Stomach (tissue), 9 donors: Measurements from ENCODE around the gene FHIP1A. TPM values are rescaled to one million over a fixed set of nuclear protein-coding genes. Genes with fewer than 3 reads are reported as not detected.

Experiments
- DNase-seq, 2 donors: peaks; one replicate each; pipeline versions ENCODE4 v3.0.0 to v3.0.0-alpha.2; 2013 to 2019
- H3K27ac ChIP-seq, 5 donors: fragments of 200-600 bp in 4 of 5; sonication (generic) in 4 of 5; one replicate each; pipeline ENCODE4 v1.5.1; 2013 to 2019; ENCODE audit warnings: mild to moderate bottlenecking in 1 of 5, moderate library complexity in 1 of 5
- H3K27me3 ChIP-seq, 3 donors: fragments of 200-600 bp; sonication (generic); one replicate each; pipeline ENCODE4 v1.5.1; 2017 to 2019; ENCODE audit warnings: mixed run types in 1 of 3
- H3K36me3 ChIP-seq, 4 donors: fragments of 200-600 bp; sonication (generic); 1 replicate in 3 of 4; 2 replicates in 1 of 4; pipeline ENCODE4 v1.5.1; 2016 to 2019
- H3K4me1 ChIP-seq, 4 donors: fragments of 200-600 bp; sonication (generic); one replicate each; pipeline ENCODE4 v1.5.1; 2016 to 2019
- H3K4me3 ChIP-seq, 4 donors: fragments of 200-600 bp; sonication (generic) in 3 of 4; one replicate each; pipeline ENCODE4 v1.5.1; 2016 to 2019; ENCODE audit warnings: mild to moderate bottlenecking in 1 of 4
- H3K9me3 ChIP-seq, 4 donors: fragments of 200-600 bp; sonication (generic); one replicate each; pipeline ENCODE4 v1.5.1; 2016 to 2019
- CTCF ChIP-seq, 7 experiments: fragments of 450-650 bp in 4 of 7; fragments of 200-600 bp in 3 of 7; sonication (generic) in 3 of 7; IDR thresholded peaks; one replicate each; pipeline ENCODE4 v1.5.1; 2016 to 2019; ENCODE audit warnings: antibody characterized with exemption in 7 of 7, control low read depth in 2 of 7, mild to moderate bottlenecking in 1 of 7
- EP300 ChIP-seq: sonication (generic); formaldehyde crosslinking; IDR thresholded peaks from one replicate; pipeline ENCODE4 v1.6.1; 2017; ENCODE audit warnings: antibody characterized with exemption
- POLR2A ChIP-seq, 4 donors: fragments of 450-650 bp; IDR thresholded peaks; one replicate each; pipeline ENCODE4 v1.6.1; 2016; ENCODE audit warnings: antibody characterized with exemption in 4 of 4, control low read depth in 2 of 4, mild to moderate bottlenecking in 1 of 4, moderate library complexity in 1 of 4
- POLR2AphosphoS5 ChIP-seq, 3 donors: sonication (generic); formaldehyde crosslinking; IDR thresholded peaks; one replicate each; pipeline ENCODE4 v1.6.1; 2016; ENCODE audit warnings: antibody characterized with exemption in 3 of 3
- WGBS, 5 donors: extraction: QIAGEN DNeasy Blood & Tissue Kit in 3 of 5; methylation state at CpG; one replicate each; pipeline versions ENCODE4 v1.1.5 to v1.1.7; 2013 to 2018; 5-methylcytosine and 5-hydroxymethylcytosine counted together
- intact Hi-C: fragments of 100-400 bp; cut with DNase I; formaldehyde crosslinking; loops from one replicate; pipeline ENCODE4 v1.15.1; 2023; ENCODE audit warnings: low total_unique reads
- polyA plus RNA-seq, 3 donors: library from polyadenylated mRNA; stranded (reverse); fragments of 200-250 nt; gene quantifications; one replicate each; pipeline ENCODE4 v1.2.3, GENCODE V29; 2013
- total RNA-seq, 5 donors: library from RNA; depleted of rRNA; stranded (reverse); fragments of >200 nt; gene quantifications; one replicate each; pipeline versions ENCODE4 v1.1.0 to v1.2.3, GENCODE V29; 2014 to 2016
- donor health status: healthy with polysubstance abuse.
- donor health status: Bipolar disorder and iron deficiency.
- donor health status: healthy.

FHIP1A gene
- total and polyA plus RNA-seq, 8 donors: 0.90 to 177 (median 12.3) TPM

DNA sequence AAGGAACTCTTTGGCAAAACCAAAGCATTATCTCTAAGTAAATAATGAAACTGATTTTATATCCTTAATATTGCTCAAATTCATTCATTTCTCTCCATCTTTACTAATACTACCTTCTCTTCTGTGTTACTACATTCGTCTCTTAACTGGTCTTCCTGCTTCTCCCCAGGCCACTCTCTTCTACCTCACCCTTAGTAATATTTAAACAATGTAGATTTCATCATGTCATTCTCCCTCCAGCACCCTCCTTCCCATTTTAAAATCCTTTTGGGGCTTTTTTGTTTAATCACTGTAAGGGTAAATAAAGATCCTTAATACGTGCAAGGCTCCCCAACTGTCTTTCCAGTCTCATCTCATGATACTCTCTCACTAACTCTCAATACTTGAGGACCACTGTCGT, 19.4 kb downstream of the FHIP1A start:
- intact Hi-C loops: no loop called here
- no peaks in the 10 kb centered on the region for H3K9me3 ChIP-seq

DNA sequence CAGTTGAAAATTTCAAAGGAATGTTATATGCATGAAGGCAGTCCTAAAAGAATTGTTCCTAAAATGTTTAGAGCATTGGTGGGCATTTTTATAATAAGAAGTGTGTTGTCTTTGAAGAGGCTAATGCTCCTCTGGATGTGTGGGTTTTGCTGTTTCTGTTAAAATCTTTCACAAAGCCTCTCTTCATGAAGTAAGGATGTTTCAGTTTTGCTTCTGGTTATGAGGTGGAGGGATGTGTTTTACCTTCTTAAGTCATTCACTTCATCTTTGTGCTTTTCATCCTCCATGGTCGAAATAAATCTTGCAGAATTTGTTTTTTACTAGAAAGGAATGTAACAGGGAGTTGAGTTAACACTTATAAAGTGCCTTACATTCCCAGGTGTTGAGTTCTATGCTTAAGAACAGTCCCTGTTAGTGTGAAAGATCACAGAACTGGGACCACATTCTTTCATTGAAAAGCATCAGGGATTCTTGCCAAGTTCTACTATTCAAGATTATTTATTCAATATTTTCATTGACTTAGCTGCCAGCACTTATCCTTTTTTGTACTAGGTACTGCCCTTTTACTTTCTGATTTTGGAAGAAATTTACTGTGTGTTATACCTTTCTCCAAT, 21.1 kb downstream of the FHIP1A start:
- Histone ChIP-seq H3K4me3 (no peak overlapping the region), H3K9me3 (no peaks in the 10 kb centered on the region), H3K27me3 (no peaks in the 10 kb centered on the region), H3K36me3 (no peaks in the 10 kb centered on the region), H3K27ac (peak overlapping the region in 2 of 5 donors; percentile 29 to 35), H3K4me1 (peaks cover 0 to 26% (median 13%) of the 10 kb centered on the region in 4 donors)
- 8 to 33% (median 21%) methylated on average over 1 of the region's 1 CpG for WGBS, 5 donors
- TF ChIP-seq POLR2A (IDR thresholded peaks at IDR 0.05): no peak
- no peak for TF ChIP-seq CTCF (IDR thresholded peaks at IDR 0.05)
- TF ChIP-seq EP300: no peak
- TF ChIP-seq POLR2AphosphoS5 (IDR thresholded peaks at IDR 0.05): no peak
- no peak for DNase-seq
- intact Hi-C loops: no loop called here

More for the DNA sequence above, 19.4 kb downstream of the FHIP1A start:
- H3K4me3 ChIP-seq: no peak overlapping the region
- no peak for DNase-seq
- no peak overlapping the region for H3K27ac ChIP-seq
- TF ChIP-seq POLR2AphosphoS5 (IDR thresholded peaks at IDR 0.05) (no peak), EP300 (no peak), POLR2A (IDR thresholded peaks at IDR 0.05) (no peak), CTCF (IDR thresholded peaks at IDR 0.05) (no peak)
- 83 to 93% (median 91%) methylated on average over 3 of the region's 3 CpGs for WGBS, 5 donors
- no peaks in the 10 kb centered on the region for H3K36me3 ChIP-seq
- no peaks in the 10 kb centered on the region for H3K27me3 ChIP-seq
- H3K4me1 ChIP-seq: peaks cover 0 to 21% (median 12%) of the 10 kb centered on the region in 4 donors

- H3K27me3 ChIP-seq: no peaks in the 10 kb centered on the region
- DNase-seq: no peak
- 53 to 61% (median 53%) methylated on average over 6 of the region's 6 CpGs for WGBS, 5 donors
- intact Hi-C loops: no loop called here
- H3K36me3 ChIP-seq: no peaks in the 10 kb centered on the region
- peaks cover 0 to 26% (median 13%) of the 10 kb centered on the region in 4 donors for H3K4me1 ChIP-seq
- no peak overlapping the region for H3K4me3 ChIP-seq
- H3K9me3 ChIP-seq: no peaks in the 10 kb centered on the region
- TF ChIP-seq EP300: no peak
- TF ChIP-seq POLR2A (IDR thresholded peaks at IDR 0.05): no peak
- TF ChIP-seq POLR2AphosphoS5 (IDR thresholded peaks at IDR 0.05): no peak
- TF ChIP-seq CTCF (IDR thresholded peaks at IDR 0.05): no peak
- peak overlapping the region in 2 of 5 donors; percentile 29 to 35 for H3K27ac ChIP-seq
These were observed 21.9 kb downstream of the FHIP1A start for GRCh38 chr4:151430740-151431457.

- Histone ChIP-seq H3K36me3 (no peaks in the 10 kb centered on the region), H3K9me3 (no peaks in the 10 kb centered on the region), H3K4me3 (no peak overlapping the region), H3K4me1 (peaks cover 0 to 28% (median 15%) of the 10 kb centered on the region in 4 donors), H3K27ac (no peak overlapping the region), H3K27me3 (no peaks in the 10 kb centered on the region)
- no peak for DNase-seq
- intact Hi-C loops: no loop called here
- TF ChIP-seq POLR2AphosphoS5 (IDR thresholded peaks at IDR 0.05) (no peak), CTCF (IDR thresholded peaks at IDR 0.05) (no peak), POLR2A (IDR thresholded peaks at IDR 0.05) (no peak), EP300 (no peak)
These were observed 22.8 kb downstream of the FHIP1A start for GRCh38 chr4:151431728-151432127.
